SK-N-SH treated with all-trans-retinoic acid at 6 μM for 48 hours (cell line): ENCODE data around the gene KLHL21.
A peak's percentile ranks its signal among the peaks of the same experiment; 100 is the strongest.

ENCODE experiments used
- ATAC-seq: fragments of 200-7000 bp; cut with Tn5 transposase; 3 replicates; pipeline ENCODE4 v1.9.1; 2020; ENCODE audit warnings: mild to moderate bottlenecking, moderate library complexity
- ARNTL ChIP-seq: fragments of 450-650 bp; formaldehyde crosslinking; IDR thresholded peaks from 2 replicates; pipeline ENCODE4 v1.5.0; 2020; ENCODE audit warnings: low read depth, mild to moderate bottlenecking, moderate library complexity, borderline replicate concordance
- BACH2 ChIP-seq: fragments of 250-450 bp; sonication (Bioruptor Pico); IDR thresholded peaks from 2 replicates; pipeline ENCODE4 v1.9.0; 2021; ENCODE audit warnings: mild to moderate bottlenecking, borderline replicate concordance
- CSDC2 ChIP-seq: fragments of 250-450 bp; sonication (Bioruptor Pico); IDR thresholded peaks from 2 replicates; pipeline ENCODE4 v1.5.0; 2020; ENCODE audit warnings: mild to moderate bottlenecking, moderate library complexity
- ESRRG ChIP-seq: fragments of 250-450 bp; sonication (Bioruptor Pico); IDR thresholded peaks from 2 replicates; pipeline ENCODE4 v1.6.1; 2021; ENCODE audit warnings: mild to moderate bottlenecking
- GLIS3 ChIP-seq: fragments of 250-450 bp; sonication (Bioruptor Pico); IDR thresholded peaks from 2 replicates; pipeline ENCODE4 v1.5.0; 2020; ENCODE audit warnings: mild to moderate bottlenecking, moderate library complexity
- ISL1 ChIP-seq: fragments of 250-450 bp; sonication (Bioruptor Pico); IDR thresholded peaks from 2 replicates; pipeline ENCODE4 v2.1.2; 2022; ENCODE audit warnings: mild to moderate bottlenecking, moderate library complexity
- PPARA ChIP-seq: fragments of 250-450 bp; sonication (Bioruptor Pico); IDR thresholded peaks from 2 replicates; pipeline ENCODE4 v1.5.0; 2020; ENCODE audit warnings: mild to moderate bottlenecking, borderline replicate concordance
- RARB ChIP-seq: fragments of 250-450 bp; sonication (Bioruptor Pico); IDR thresholded peaks from 2 replicates; pipeline ENCODE4 v1.8.0; 2021; ENCODE audit warnings: mild to moderate bottlenecking, moderate library complexity
- SNAI2 ChIP-seq: fragments of 250-450 bp; sonication (Bioruptor Pico); IDR thresholded peaks from 2 replicates; pipeline ENCODE4 v1.5.0; 2020; ENCODE audit warnings: mild to moderate bottlenecking, moderate library complexity
- TOX ChIP-seq: fragments of 250-450 bp; sonication (Bioruptor Pico); IDR thresholded peaks from 2 replicates; pipeline ENCODE4 v1.8.0; 2021; ENCODE audit warnings: mild to moderate bottlenecking, moderate library complexity, borderline replicate concordance
- ZC3H10 ChIP-seq: fragments of 250-450 bp; sonication (Bioruptor Pico); IDR thresholded peaks from 2 replicates; pipeline ENCODE4 v1.5.1; 2021; ENCODE audit warnings: mild to moderate bottlenecking, moderate library complexity
- ZFP3 ChIP-seq: fragments of 250-450 bp; sonication (Bioruptor Pico); IDR thresholded peaks from 2 replicates; pipeline ENCODE4 v1.5.0; 2020; ENCODE audit warnings: mild to moderate bottlenecking, moderate library complexity
- ZFP30 ChIP-seq: fragments of 450-650 bp; formaldehyde crosslinking; IDR thresholded peaks from 2 replicates; pipeline ENCODE4 v1.5.0; 2022; ENCODE audit warnings: mild to moderate bottlenecking, moderate library complexity
- ZNF565 ChIP-seq: fragments of 450-650 bp; formaldehyde crosslinking; conservative IDR thresholded peaks from 2 replicates; pipeline ENCODE4 v1.5.0; 2020; ENCODE audit warnings: low read depth, mild to moderate bottlenecking, moderate library complexity
- ZNF70 ChIP-seq: fragments of 450-650 bp; formaldehyde crosslinking; IDR thresholded peaks from 2 replicates; pipeline ENCODE4 v1.5.0; 2020; ENCODE audit warnings: mild to moderate bottlenecking, moderate library complexity
- ZNF8 ChIP-seq: fragments of 450-650 bp; formaldehyde crosslinking; IDR thresholded peaks from 2 replicates; pipeline ENCODE4 v1.5.0; 2020; ENCODE audit warnings: mild to moderate bottlenecking, moderate library complexity
- TF ChIP-seq, protein P1 (sequence below): fragments of 250-450 bp; sonication (Bioruptor Pico); IDR thresholded peaks from 2 replicates; pipeline ENCODE4 v1.5.1; 2021; ENCODE audit warnings: mild to moderate bottlenecking, moderate library complexity
- TF ChIP-seq, protein P2 (sequence below): fragments of 250-450 bp; sonication (Bioruptor Pico); IDR thresholded peaks from 2 replicates; pipeline ENCODE4 v1.5.1; 2020; ENCODE audit warnings: low read depth, mild to moderate bottlenecking, moderate library complexity
- TF ChIP-seq, protein P3 (sequence below): fragments of 250-450 bp; sonication (Bioruptor Pico); IDR thresholded peaks from 2 replicates; pipeline ENCODE4 v1.8.0; 2021; ENCODE audit warnings: low read depth, mild to moderate bottlenecking, moderate library complexity, borderline replicate concordance
- TF ChIP-seq, protein P4 (sequence below): fragments of 250-450 bp; sonication (Bioruptor Pico); IDR thresholded peaks from 2 replicates; pipeline ENCODE4 v1.5.0; 2020; ENCODE audit warnings: mild to moderate bottlenecking, moderate library complexity
- TF ChIP-seq, protein P5 (sequence below): fragments of 250-450 bp; sonication (Bioruptor Pico); IDR thresholded peaks from 2 replicates; pipeline ENCODE4 v1.8.0; 2020; ENCODE audit warnings: mild to moderate bottlenecking, moderate library complexity, borderline replicate concordance

The KLHL21 gene

DNA sequence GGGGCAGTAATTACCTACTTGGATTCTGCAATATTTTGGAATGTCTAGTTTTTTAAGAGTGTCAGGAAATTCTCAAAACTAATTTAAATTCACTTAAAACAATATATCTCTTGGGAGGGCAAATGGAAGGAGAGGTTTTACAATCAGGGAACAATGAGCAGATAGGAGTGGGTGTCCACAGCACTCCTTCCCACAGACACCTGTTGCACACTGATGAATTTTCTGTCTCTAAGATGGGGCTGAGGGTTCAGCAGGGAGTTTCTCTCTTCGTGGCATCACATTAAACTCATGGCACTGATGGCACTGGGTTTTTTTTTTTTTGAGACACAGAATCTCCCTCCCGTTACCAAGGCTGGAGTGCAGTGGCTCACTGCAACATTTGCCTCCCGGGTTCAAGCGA lies 16.4 kb upstream of the KLHL21 start:
- ATAC-seq = no peak
- no peak for TF ChIP-seq SNAI2 (CRISPR knock-in tag)
- no peak for TF ChIP-seq ZC3H10 (CRISPR knock-in tag)
- TF ChIP-seq BACH2 = no peak
- no peak for TF ChIP-seq ESRRG (CRISPR knock-in tag)

DNA sequence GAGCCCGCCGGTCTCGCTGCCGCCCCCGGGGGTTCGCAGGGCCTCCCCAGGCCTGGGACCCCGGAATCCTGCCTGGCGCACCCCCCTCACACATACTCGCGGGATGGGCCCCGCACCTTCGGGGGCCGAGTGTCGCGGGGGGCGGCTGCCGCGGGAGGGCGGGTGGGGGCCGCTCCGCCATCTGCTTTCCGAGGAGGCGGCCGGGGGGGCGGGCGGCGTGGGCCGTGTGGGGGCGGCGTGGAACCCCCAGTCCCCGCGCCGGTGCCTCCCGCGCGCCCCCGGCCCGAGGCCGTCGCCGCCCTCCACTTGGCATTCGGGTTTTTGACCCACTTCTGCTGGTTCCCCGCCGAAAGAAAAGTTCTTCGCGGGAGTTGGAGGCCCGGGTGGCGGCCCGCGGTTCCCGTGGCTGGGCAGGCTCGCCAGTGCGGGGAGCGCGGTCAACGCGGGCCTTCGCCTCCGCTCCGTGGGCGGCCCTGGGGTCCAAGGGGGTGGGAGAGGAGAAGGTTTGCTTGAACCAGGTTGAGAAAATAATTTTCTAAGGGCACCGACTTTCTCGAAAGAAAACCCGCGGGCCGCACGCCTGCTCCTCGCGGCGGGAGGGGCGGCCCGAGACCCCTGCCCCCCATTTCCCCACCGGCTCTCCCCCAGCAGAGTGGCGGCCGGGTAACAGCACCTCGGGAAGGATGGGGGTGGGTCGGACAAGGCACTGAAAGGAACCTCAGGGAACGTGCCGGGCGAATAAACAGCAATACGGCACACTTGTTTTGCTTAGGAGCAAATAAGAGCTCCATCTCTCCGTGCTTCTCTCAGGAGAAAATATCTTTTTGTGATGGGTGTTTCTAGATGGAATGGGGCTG lies 12.5 kb upstream of the KLHL21 start:
- ATAC-seq = no peak
- TF ChIP-seq ZFP30 (CRISPR knock-in tag) (no peak), GLIS3 (no peak), RARB (CRISPR knock-in tag) (no peak), ZC3H10 (CRISPR knock-in tag) (no peak)
- TF ChIP-seq, protein P1, sequence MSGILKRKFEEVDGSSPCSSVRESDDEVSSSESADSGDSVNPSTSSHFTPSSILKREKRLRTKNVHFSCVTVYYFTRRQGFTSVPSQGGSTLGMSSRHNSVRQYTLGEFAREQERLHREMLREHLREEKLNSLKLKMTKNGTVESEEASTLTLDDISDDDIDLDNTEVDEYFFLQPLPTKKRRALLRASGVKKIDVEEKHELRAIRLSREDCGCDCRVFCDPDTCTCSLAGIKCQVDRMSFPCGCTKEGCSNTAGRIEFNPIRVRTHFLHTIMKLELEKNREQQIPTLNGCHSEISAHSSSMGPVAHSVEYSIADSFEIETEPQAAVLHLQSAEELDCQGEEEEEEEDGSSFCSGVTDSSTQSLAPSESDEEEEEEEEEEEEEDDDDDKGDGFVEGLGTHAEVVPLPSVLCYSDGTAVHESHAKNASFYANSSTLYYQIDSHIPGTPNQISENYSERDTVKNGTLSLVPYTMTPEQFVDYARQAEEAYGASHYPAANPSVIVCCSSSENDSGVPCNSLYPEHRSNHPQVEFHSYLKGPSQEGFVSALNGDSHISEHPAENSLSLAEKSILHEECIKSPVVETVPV (CRISPR knock-in tag) = no peak

DNA sequence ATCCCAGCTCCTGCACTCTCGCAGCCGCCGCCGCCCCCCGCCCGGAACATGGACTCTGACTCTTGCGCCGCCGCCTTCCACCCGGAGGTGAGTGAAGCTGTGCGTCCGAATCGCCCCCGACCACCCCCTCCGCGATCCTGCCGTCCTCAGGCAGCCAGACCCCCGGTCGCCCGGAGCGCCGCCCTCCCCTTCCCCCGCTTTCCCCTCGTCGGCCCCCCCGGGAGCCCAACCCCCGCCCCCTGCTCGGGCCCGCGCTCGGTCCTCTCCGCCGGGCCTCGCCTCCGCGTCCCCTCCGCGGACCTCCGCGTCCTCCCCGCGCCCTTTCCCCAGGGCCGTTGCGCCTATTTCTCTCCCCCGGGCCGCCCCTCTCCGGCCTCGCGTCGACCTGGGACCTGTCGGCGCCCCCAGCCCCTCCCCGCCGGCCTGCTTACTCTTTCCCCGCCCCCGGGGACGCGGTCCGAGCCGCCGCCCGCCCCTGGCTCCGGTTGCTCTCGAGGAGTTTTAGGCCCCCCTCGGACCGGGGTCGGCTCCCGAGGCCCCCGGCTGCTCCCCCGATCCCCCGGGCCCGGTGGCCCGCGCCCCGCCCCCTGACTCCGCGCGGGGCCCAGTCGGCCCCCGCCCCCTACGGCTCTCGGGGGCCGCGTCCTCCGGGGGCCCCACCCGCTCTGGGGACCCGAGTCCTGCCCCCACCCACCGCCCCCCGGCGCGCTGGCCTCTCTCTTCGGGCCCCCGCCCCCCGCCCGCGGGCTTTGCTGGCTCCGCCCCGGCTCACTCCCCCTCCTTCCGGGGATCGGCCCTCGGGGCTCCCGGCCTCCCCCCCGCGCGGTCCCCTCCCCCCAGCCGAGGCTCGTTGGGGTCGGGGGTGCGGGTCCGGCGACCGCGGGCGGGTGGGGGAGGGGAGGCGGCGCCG lies 11.6 kb upstream of the KLHL21 start:
- peak; percentile 3 for ATAC-seq
- TF ChIP-seq, protein P1 (CRISPR knock-in tag) = no peak
- TF ChIP-seq ZC3H10 (CRISPR knock-in tag) (no peak), GLIS3 (no peak), ZNF70 (CRISPR knock-in tag) (no peak), RARB (CRISPR knock-in tag) (no peak), TOX (CRISPR knock-in tag) (no peak)
- TF ChIP-seq, protein P2, sequence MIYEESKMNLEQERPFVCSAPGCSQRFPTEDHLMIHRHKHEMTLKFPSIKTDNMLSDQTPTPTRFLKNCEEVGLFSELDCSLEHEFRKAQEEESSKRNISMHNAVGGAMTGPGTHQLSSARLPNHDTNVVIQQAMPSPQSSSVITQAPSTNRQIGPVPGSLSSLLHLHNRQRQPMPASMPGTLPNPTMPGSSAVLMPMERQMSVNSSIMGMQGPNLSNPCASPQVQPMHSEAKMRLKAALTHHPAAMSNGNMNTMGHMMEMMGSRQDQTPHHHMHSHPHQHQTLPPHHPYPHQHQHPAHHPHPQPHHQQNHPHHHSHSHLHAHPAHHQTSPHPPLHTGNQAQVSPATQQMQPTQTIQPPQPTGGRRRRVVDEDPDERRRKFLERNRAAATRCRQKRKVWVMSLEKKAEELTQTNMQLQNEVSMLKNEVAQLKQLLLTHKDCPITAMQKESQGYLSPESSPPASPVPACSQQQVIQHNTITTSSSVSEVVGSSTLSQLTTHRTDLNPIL = no peak

DNA sequence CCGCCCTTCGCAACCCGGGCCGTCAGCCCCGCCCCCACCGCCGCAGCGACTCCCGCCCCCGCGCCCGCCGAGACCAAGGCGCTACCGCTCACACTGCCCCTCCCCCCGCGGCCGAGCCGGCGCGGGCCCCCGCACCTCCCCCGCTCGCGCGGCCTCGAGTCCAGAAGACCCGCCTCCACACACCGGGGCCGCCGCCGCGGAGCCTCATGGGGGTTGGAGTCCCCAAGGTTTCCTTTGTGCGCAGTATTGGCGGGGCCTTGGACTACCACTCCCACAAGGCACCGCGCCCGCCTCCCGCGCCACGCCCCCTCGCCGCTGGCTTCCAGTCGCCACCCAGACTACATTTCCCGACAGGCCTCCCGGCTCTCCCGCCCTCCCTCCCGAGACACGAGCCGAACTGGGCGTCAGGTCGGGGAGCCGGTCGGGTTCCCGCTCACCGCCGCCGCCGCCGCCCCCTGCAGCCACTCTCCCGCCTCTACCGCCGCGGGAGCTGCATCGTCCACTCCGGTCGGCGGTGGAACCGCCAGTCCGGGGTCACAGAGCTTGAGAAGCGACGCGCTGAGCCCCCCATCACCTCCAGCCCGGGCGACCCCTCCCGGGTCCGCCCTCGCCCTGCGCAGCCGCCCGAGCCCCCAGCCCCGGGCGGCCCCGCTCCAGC lies 10.8 kb upstream of the KLHL21 start, which contains the start of gene PHF13:
Gene PHF13, plus strand, starts transcription at position 371 of the 658 bp plus-strand sequence. CDS start 336 bp downstream, outside the sequence.
- TF ChIP-seq TOX (CRISPR knock-in tag) (no peak), ZNF70 (CRISPR knock-in tag) (no peak), SNAI2 (CRISPR knock-in tag) (no peak), ISL1 (CRISPR knock-in tag) (no peak), BACH2 (no peak), GLIS3 (no peak), ARNTL (CRISPR knock-in tag) (no peak), CSDC2 (CRISPR knock-in tag) (no peak), ESRRG (CRISPR knock-in tag) (no peak), ZNF565 (CRISPR knock-in tag) (no peak), ZFP3 (CRISPR knock-in tag) (no peak), ZC3H10 (CRISPR knock-in tag) (no peak), ZNF8 (CRISPR knock-in tag) (no peak), PPARA (no peak)
- TF ChIP-seq, protein P3, sequence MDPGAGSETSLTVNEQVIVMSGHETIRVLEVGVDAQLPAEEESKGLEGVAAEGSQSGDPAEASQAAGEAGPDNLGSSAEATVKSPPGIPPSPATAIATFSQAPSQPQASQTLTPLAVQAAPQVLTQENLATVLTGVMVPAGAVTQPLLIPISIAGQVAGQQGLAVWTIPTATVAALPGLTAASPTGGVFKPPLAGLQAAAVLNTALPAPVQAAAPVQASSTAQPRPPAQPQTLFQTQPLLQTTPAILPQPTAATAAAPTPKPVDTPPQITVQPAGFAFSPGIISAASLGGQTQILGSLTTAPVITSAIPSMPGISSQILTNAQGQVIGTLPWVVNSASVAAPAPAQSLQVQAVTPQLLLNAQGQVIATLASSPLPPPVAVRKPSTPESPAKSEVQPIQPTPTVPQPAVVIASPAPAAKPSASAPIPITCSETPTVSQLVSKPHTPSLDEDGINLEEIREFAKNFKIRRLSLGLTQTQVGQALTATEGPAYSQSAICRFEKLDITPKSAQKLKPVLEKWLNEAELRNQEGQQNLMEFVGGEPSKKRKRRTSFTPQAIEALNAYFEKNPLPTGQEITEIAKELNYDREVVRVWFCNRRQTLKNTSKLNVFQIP (CRISPR knock-in tag) = no peak
- TF ChIP-seq, protein P4, sequence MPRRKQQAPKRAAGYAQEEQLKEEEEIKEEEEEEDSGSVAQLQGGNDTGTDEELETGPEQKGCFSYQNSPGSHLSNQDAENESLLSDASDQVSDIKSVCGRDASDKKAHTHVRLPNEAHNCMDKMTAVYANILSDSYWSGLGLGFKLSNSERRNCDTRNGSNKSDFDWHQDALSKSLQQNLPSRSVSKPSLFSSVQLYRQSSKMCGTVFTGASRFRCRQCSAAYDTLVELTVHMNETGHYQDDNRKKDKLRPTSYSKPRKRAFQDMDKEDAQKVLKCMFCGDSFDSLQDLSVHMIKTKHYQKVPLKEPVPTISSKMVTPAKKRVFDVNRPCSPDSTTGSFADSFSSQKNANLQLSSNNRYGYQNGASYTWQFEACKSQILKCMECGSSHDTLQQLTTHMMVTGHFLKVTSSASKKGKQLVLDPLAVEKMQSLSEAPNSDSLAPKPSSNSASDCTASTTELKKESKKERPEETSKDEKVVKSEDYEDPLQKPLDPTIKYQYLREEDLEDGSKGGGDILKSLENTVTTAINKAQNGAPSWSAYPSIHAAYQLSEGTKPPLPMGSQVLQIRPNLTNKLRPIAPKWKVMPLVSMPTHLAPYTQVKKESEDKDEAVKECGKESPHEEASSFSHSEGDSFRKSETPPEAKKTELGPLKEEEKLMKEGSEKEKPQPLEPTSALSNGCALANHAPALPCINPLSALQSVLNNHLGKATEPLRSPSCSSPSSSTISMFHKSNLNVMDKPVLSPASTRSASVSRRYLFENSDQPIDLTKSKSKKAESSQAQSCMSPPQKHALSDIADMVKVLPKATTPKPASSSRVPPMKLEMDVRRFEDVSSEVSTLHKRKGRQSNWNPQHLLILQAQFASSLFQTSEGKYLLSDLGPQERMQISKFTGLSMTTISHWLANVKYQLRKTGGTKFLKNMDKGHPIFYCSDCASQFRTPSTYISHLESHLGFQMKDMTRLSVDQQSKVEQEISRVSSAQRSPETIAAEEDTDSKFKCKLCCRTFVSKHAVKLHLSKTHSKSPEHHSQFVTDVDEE (CRISPR knock-in tag) = no peak
- TF ChIP-seq, protein P5, sequence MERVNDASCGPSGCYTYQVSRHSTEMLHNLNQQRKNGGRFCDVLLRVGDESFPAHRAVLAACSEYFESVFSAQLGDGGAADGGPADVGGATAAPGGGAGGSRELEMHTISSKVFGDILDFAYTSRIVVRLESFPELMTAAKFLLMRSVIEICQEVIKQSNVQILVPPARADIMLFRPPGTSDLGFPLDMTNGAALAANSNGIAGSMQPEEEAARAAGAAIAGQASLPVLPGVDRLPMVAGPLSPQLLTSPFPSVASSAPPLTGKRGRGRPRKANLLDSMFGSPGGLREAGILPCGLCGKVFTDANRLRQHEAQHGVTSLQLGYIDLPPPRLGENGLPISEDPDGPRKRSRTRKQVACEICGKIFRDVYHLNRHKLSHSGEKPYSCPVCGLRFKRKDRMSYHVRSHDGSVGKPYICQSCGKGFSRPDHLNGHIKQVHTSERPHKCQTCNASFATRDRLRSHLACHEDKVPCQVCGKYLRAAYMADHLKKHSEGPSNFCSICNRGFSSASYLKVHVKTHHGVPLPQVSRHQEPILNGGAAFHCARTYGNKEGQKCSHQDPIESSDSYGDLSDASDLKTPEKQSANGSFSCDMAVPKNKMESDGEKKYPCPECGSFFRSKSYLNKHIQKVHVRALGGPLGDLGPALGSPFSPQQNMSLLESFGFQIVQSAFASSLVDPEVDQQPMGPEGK (CRISPR knock-in tag) = no peak
- peak; percentile 95 for ATAC-seq
